Measurements from ENCODE around the gene PRR11.
"Not testable (repeated sequence)": the region's sequence is repeated elsewhere in the genome, so short reads cannot be mapped to it uniquely, and the experiment has no call there.

- not testable (repeated sequence) for TF ChIP-seq CTCF, POLR2A (IDR thresholded peaks at IDR 0.05)
Observed at GRCh38 chr17:59179601-59180000, 24.1 kb downstream of the PRR11 start.

Data from Peyer's patch (tissue), 4 donors.